Neuronal stem cell (in vitro differentiated cells): ENCODE results near the gene PIK3AP1.

Experiments used
- DNase-seq: peaks from one replicate; pipeline ENCODE4 v3.0.0-alpha.2; 2013; ENCODE audit warnings: low spot score
- H2AFZ ChIP-seq: one replicate; pipeline ENCODE4 v1.6.1; 2013; ENCODE audit warnings: mild to moderate bottlenecking, low read length, inconsistent platforms
- H2AK5ac ChIP-seq: 2 replicates; pipeline ENCODE4 v1.6.1; 2013; ENCODE audit warnings: low read depth, mild to moderate bottlenecking, inconsistent platforms, low read length, moderate library complexity, mixed read lengths
- H2BK120ac ChIP-seq: 2 replicates; pipeline ENCODE4 v1.6.1; 2013; ENCODE audit warnings: low read depth, mild to moderate bottlenecking, inconsistent platforms, low read length, moderate library complexity, mixed read lengths
- H2BK12ac ChIP-seq: one replicate; pipeline ENCODE4 v1.6.1; 2013; ENCODE audit warnings: low read length, inconsistent platforms
- H2BK15ac ChIP-seq: 2 replicates; pipeline ENCODE4 v1.6.1; 2013; ENCODE audit warnings: mild to moderate bottlenecking, low read length, inconsistent platforms, mixed read lengths
- H2BK5ac ChIP-seq: one replicate; pipeline ENCODE4 v1.6.1; 2013; ENCODE audit warnings: inconsistent platforms, mild to moderate bottlenecking, low read length, moderate library complexity
- H3K14ac ChIP-seq: one replicate; pipeline ENCODE4 v1.6.1; 2013; ENCODE audit warnings: low read length, inconsistent platforms
- H3K18ac ChIP-seq: 2 replicates; pipeline ENCODE4 v1.6.1; 2013; ENCODE audit warnings: low read length, inconsistent platforms
- H3K23ac ChIP-seq: 2 replicates; pipeline ENCODE4 v1.6.1; 2013; ENCODE audit warnings: low read depth, mild to moderate bottlenecking, mixed read lengths, low read length, inconsistent platforms; ENCODE audit not compliant: poor library complexity
- H3K27ac ChIP-seq: replicated peaks from 3 replicates; pipeline ENCODE4 v1.5.1; 2013; ENCODE audit warnings: low read length, inconsistent platforms
- H3K27me3 ChIP-seq, 3 experiments: 2 replicates each; pipeline ENCODE4 v1.6.1; 2013; ENCODE audit warnings: low read length in 3 of 3, mild to moderate bottlenecking in 2 of 3, inconsistent platforms in 1 of 3, low read depth in 1 of 3, mixed read lengths in 1 of 3, moderate library complexity in 1 of 3; ENCODE audit not compliant: control insufficient read depth in 3 of 3, insufficient read depth in 3 of 3
- H3K36me3 ChIP-seq, 2 donors: replicated peaks in 1 of 2; 2 replicates each; pipeline ENCODE4 v1.6.1; 2013; ENCODE audit warnings: low read length in 2 of 2; ENCODE audit not compliant: control insufficient read depth in 2 of 2, insufficient read depth in 2 of 2
- H3K4ac ChIP-seq: 2 replicates; pipeline ENCODE4 v1.6.1; 2013; ENCODE audit warnings: inconsistent platforms, mild to moderate bottlenecking, low read length, moderate library complexity
- H3K4me1 ChIP-seq, 2 donors: 1 replicate in 1 of 2; 2 replicates in 1 of 2; pipeline ENCODE4 v1.6.1; 2013; ENCODE audit warnings: low read length in 2 of 2, low read depth in 1 of 2; ENCODE audit not compliant: control insufficient read depth in 2 of 2, insufficient read depth in 1 of 2
- H3K4me2 ChIP-seq: one replicate; pipeline ENCODE4 v1.6.1; 2013; ENCODE audit warnings: mild to moderate bottlenecking, low read length, inconsistent platforms; ENCODE audit not compliant: insufficient read depth, poor library complexity, severe bottlenecking
- H3K4me3 ChIP-seq, 2 donors: 2 replicates each; pipeline ENCODE4 v1.5.1; 2013; ENCODE audit warnings: low read length in 2 of 2, mild to moderate bottlenecking in 2 of 2, inconsistent platforms in 1 of 2, moderate library complexity in 1 of 2
- H3K79me1 ChIP-seq: one replicate; pipeline ENCODE4 v1.6.1; 2013; ENCODE audit warnings: low read depth, mild to moderate bottlenecking, inconsistent platforms, low read length, moderate library complexity
- H3K9ac ChIP-seq: one replicate; pipeline ENCODE4 v1.6.1; 2013; ENCODE audit warnings: mild to moderate bottlenecking, low read depth, low read length, inconsistent platforms; ENCODE audit not compliant: poor library complexity
- H3K9me3 ChIP-seq, 2 donors: replicated peaks in 1 of 2; 2 replicates each; pipeline versions ENCODE3 to v1.6.1; 2013; ENCODE audit warnings: low read length in 2 of 2, mild to moderate bottlenecking in 2 of 2, inconsistent platforms in 1 of 2, low read depth in 1 of 2, mixed read lengths in 1 of 2, moderate library complexity in 1 of 2; ENCODE audit not compliant: control insufficient read depth in 2 of 2, insufficient read depth in 1 of 2
- H4K8ac ChIP-seq: one replicate; pipeline ENCODE4 v1.6.1; 2013; ENCODE audit warnings: low read depth, mild to moderate bottlenecking, inconsistent platforms, low read length, moderate library complexity
- H4K91ac ChIP-seq: one replicate; pipeline ENCODE4 v1.6.1; 2013; ENCODE audit warnings: low read length, low read depth, mild to moderate bottlenecking, inconsistent platforms; ENCODE audit not compliant: poor library complexity
- WGBS, 2 donors: extraction: QIAGEN DNeasy Blood & Tissue Kit; methylation state at CpG; one replicate each; pipeline ENCODE4 v1.1.7; 2013; ENCODE audit warnings: missing lambda C conversion rate in 2 of 2, mixed read lengths in 1 of 2; ENCODE audit not compliant: insufficient read length in 2 of 2, insufficient replicate concordance in 1 of 2; ENCODE audit errors: extremely low coverage in 2 of 2; 5-methylcytosine and 5-hydroxymethylcytosine counted together

PIK3AP1 gene

DNA sequence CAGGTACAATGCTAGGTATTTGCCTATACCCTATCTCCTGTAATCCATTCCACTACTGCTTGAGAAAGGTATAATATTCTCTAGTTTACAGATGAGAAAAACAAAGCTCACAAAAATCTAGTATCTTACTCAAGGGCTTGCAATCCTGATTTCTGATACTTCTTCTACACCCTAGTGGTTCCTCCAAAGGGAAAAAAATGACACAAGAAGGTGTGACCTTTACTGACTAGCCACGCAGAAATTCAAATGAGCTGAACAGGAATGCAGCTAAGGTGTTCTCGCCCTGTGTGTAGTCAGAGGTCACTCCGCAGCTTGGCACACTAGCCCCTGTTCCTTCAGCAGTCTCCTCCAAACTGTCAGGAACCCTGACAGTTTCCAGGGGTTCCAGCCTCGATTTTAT is 74.0 kb downstream of the PIK3AP1 start:
- Histone ChIP-seq H2BK15ac (no peak overlapping the region), H3K4me1 (no peaks in the 10 kb centered on the region), H3K23ac (no peak overlapping the region), H4K8ac (no peak overlapping the region), H2BK120ac (no peak overlapping the region), H3K36me3 (no peaks in the 10 kb centered on the region), H3K4me2 (no peak overlapping the region), H2AFZ (no peak overlapping the region), H2AK5ac (no peak overlapping the region), H3K79me1 (no peaks in the 10 kb centered on the region), H4K91ac (no peak overlapping the region), H3K27ac (no peak overlapping the region), H2BK12ac (no peak overlapping the region), H3K4me3 (no peak overlapping the region), H3K9ac (no peak overlapping the region), H3K9me3 (no peaks in the 10 kb centered on the region), H3K27me3 (peaks cover 0 to 19% (median 0%) of the 10 kb centered on the region in 3 experiments), H2BK5ac (no peak overlapping the region), H3K18ac (no peak overlapping the region), H3K4ac (no peak overlapping the region), H3K14ac (no peak overlapping the region)
- WGBS, 2 donors = no CpG with 5 or more reads among the region's 4 CpGs
- DNase-seq = no peak

DNA sequence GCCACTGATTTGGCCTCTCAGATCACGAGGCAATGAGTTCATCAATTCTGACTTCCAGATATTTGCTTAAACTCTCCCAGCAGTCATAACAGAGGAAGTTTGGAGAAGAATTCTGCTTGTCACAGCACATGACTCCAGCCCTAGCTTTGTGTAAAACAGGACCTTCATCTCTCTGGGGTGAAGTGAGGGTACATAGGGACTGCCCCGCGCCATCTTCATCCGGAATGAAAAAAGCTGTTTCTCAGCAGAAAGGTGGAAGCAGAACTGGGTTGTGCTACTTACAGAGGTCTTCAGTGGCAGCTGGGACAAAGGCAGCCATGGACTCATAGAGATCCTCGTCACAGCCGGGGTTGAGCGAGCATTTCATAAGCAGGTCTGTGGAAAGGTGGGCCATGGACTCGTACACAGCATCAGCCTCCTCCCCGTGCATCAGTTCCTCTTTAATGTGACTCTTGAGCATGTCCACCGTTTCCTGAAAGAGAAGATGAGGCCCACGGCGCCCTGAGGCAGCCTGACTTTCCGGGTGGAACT is 75.1 kb downstream of the PIK3AP1 start:
- no CpG with 5 or more reads among the region's 13 CpGs for WGBS, 2 donors
- H2BK12ac ChIP-seq = no peak overlapping the region

DNA sequence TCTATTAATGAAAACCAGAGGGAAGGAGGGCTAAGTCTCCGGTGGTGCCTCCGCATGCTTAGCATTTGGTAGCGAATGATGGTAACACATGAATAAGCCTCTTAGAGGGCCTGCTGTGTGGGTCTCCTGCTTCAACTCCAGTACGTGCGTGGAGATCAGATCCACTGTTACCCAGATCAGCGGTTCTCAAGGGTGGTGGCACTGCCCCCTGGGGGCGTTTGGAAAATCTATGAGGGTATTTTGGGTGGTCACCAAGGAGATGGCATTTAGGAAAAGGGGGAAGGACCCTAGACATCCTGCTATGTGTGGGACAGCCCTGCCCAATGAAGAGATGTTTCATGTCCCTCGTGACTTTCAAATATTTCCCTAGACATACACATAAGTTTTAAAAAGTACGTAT is 76.4 kb downstream of the PIK3AP1 start:
- Histone ChIP-seq H4K8ac (no peak overlapping the region), H2AK5ac (no peak overlapping the region), H2AFZ (no peak overlapping the region), H3K36me3 (no peaks in the 10 kb centered on the region), H3K79me1 (no peaks in the 10 kb centered on the region), H3K4me3 (no peak overlapping the region), H2BK12ac (no peak overlapping the region), H3K14ac (no peak overlapping the region), H4K91ac (no peak overlapping the region), H3K27me3 (peaks cover 0 to 21% (median 0%) of the 10 kb centered on the region in 3 experiments), H3K23ac (no peak overlapping the region), H3K18ac (no peak overlapping the region), H3K9ac (no peak overlapping the region), H3K27ac (no peak overlapping the region), H3K9me3 (no peaks in the 10 kb centered on the region), H3K4me2 (no peak overlapping the region), H3K4me1 (no peaks in the 10 kb centered on the region), H2BK120ac (no peak overlapping the region), H2BK5ac (no peak overlapping the region), H2BK15ac (no peak overlapping the region), H3K4ac (no peak overlapping the region)
- DNase-seq = no peak
- no CpG with 5 or more reads among the region's 9 CpGs for WGBS, 2 donors

More for the DNA sequence above, 75.1 kb downstream of the PIK3AP1 start:
- H3K27ac ChIP-seq = no peak overlapping the region
- H3K27me3 ChIP-seq = peaks cover 0 to 19% (median 0%) of the 10 kb centered on the region in 3 experiments
- H4K91ac ChIP-seq = no peak overlapping the region
- H2BK120ac ChIP-seq = no peak overlapping the region
- H3K9ac ChIP-seq = no peak overlapping the region
- H3K18ac ChIP-seq = no peak overlapping the region
- no peak overlapping the region for H2BK5ac ChIP-seq
- H3K4me1 ChIP-seq = no peaks in the 10 kb centered on the region
- peak overlapping the region; percentile 5 for H3K23ac ChIP-seq
- no peaks in the 10 kb centered on the region for H3K9me3 ChIP-seq
- H4K8ac ChIP-seq = no peak overlapping the region
- H2BK15ac ChIP-seq = no peak overlapping the region
- DNase-seq = no peak
- no peaks in the 10 kb centered on the region for H3K79me1 ChIP-seq
- no peak overlapping the region for H2AK5ac ChIP-seq
- no peak overlapping the region for H2AFZ ChIP-seq
- H3K14ac ChIP-seq = no peak overlapping the region
- no peak overlapping the region for H3K4ac ChIP-seq
- H3K4me2 ChIP-seq = no peak overlapping the region
- no peak overlapping the region for H3K4me3 ChIP-seq
- no peaks in the 10 kb centered on the region for H3K36me3 ChIP-seq

GRCh38 chr10:96642973-96643372 is 77.3 kb downstream of the PIK3AP1 start:
- H3K9ac ChIP-seq = no peak overlapping the region
- H3K27ac ChIP-seq = no peak overlapping the region
- H2BK120ac ChIP-seq = no peak overlapping the region
- peaks cover 0 to 15% (median 0%) of the 10 kb centered on the region in 3 experiments for H3K27me3 ChIP-seq
- H3K4ac ChIP-seq = no peak overlapping the region
- H2BK5ac ChIP-seq = no peak overlapping the region
- no CpG with 5 or more reads among the region's 4 CpGs for WGBS, 2 donors
- no peak overlapping the region for H4K91ac ChIP-seq
- no peak overlapping the region for H2BK12ac ChIP-seq
- no peak overlapping the region for H3K4me3 ChIP-seq
- H3K18ac ChIP-seq = no peak overlapping the region
- no peaks in the 10 kb centered on the region for H3K9me3 ChIP-seq
- no peak overlapping the region for H2AK5ac ChIP-seq
- H3K36me3 ChIP-seq = no peaks in the 10 kb centered on the region
- H4K8ac ChIP-seq = no peak overlapping the region
- H2AFZ ChIP-seq = no peak overlapping the region
- H3K14ac ChIP-seq = no peak overlapping the region
- H3K4me1 ChIP-seq = no peaks in the 10 kb centered on the region
- peak; percentile 29 for DNase-seq
- no peaks in the 10 kb centered on the region for H3K79me1 ChIP-seq
- H3K23ac ChIP-seq = no peak overlapping the region
- no peak overlapping the region for H2BK15ac ChIP-seq
- H3K4me2 ChIP-seq = no peak overlapping the region
